Esophagus squamous epithelium (tissue), 4 donors: ENCODE measurements around the gene ARG1.

ENCODE experiments used
- CTCF ChIP-seq, 6 experiments: fragments of 450-650 bp in 4 of 6; fragments of 200-600 bp in 2 of 6; sonication (generic) in 2 of 6; IDR thresholded peaks; one replicate each; pipeline ENCODE4 v1.5.1; 2016 to 2019; ENCODE audit warnings: antibody characterized with exemption in 6 of 6, mild to moderate bottlenecking in 4 of 6, moderate library complexity in 4 of 6
- POLR2A ChIP-seq, 4 donors: fragments of 450-650 bp; IDR thresholded peaks; one replicate each; pipeline ENCODE4 v1.6.1; 2017; ENCODE audit warnings: antibody characterized with exemption in 4 of 4, mild to moderate bottlenecking in 4 of 4, moderate library complexity in 3 of 4

GRCh38 chr6:131547488-131547887 is 25.5 kb upstream of the ARG1 start:
- no peak for TF ChIP-seq CTCF (IDR thresholded peaks at IDR 0.05)
- no peak for TF ChIP-seq POLR2A (IDR thresholded peaks at IDR 0.05)
